GM20431 (cell line): Measurements from ENCODE around the gene SOWAHA.

Source experiments
- in situ Hi-C: fragments of 300-500 bp; cut with MseI, MboI; formaldehyde crosslinking; loops from one replicate; pipeline ENCODE4 v1.15.0; 2020; ENCODE audit warnings: low sequenced_read_pairs; ENCODE audit not compliant: unreplicated experiment

Gene SOWAHA

GRCh38 chr5:132812781-132813598, at the start of gene SOWAHA:
Gene SOWAHA (plus strand): TSS chr5:132813302. CDS start chr5:132813622, 320 bp downstream.
- in situ Hi-C loops = no loop called here

- in situ Hi-C loops = no loop called here
Observed at GRCh38 chr5:132764051-132764450, 49.1 kb upstream of the SOWAHA start.

DNA sequence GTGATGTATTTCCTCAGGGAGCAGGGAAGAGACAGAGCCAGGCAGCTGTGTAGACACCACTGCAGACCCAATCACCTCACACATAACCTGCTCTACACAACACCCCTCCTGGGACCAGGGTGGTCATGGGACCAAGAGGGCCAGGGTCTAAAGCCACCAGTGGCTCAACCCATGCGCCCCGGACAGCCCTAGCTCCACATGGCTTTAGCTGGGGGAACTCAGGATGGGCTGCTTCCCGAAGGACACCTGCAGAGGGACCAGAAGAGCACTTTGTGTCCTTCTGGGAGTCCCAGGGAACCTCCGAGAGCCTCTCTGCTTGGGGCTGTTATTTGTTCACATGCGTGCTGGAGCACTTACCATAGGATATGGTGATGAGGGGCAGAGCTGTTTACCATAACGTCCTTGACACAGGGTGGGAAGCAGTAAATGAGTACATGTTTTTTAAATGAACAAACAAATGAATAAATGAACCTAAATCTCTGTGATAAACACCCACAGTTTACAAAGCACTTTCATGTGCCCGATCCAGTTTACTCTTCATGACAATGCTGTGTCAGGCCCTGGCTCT, 48.3 kb upstream of the SOWAHA start:
- in situ Hi-C loops = no loop called here

- in situ Hi-C loops = no loop called here
Observed at GRCh38 chr5:132765311-132766019, 47.6 kb upstream of the SOWAHA start.

GRCh38 chr5:132766020-132766805, 46.9 kb upstream of the SOWAHA start:
- in situ Hi-C loops = no loop called here

- in situ Hi-C loops = no loop called here
Observed at GRCh38 chr5:132766806-132767055, 46.4 kb upstream of the SOWAHA start.

DNA sequence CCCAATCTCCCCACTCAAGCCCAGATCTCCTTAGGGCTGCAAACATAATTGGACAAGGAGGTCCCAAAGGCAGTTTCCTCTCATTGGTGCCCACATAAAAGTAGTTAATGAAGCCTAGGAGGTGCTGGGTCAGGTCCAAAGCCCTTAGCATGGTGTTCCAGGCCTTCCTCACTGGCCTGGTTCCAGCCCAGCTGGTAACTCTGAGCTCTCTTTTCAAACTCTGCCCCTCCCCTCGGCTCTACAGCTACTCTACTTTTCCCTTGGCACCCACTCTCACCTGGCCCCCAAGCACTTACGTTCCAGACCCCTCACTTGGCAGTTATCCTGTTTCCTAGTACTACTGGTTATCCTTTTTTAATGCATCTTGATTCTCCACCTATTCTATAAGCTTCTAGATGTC, 46.0 kb upstream of the SOWAHA start:
- in situ Hi-C loops = no loop called here

DNA sequence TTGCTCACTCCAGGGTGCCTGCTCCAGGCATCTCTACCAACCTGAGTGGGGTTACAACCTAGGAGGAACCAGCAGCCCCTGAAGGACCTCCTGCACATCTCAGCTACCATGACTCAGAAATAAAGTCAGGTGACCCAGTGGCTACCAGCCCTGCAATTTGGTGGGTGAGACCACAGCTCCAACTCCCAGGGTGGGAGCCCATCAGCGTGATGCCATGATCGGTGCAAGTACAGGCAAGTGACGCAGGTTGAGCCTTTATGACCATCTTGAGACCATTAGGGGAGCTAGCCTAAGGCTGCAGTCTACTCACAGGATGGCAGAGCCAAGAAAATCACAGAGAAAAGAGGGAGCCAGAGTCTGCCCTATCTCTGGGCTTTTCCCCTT, 44.6 kb upstream of the SOWAHA start:
- in situ Hi-C loops = no loop called here

DNA sequence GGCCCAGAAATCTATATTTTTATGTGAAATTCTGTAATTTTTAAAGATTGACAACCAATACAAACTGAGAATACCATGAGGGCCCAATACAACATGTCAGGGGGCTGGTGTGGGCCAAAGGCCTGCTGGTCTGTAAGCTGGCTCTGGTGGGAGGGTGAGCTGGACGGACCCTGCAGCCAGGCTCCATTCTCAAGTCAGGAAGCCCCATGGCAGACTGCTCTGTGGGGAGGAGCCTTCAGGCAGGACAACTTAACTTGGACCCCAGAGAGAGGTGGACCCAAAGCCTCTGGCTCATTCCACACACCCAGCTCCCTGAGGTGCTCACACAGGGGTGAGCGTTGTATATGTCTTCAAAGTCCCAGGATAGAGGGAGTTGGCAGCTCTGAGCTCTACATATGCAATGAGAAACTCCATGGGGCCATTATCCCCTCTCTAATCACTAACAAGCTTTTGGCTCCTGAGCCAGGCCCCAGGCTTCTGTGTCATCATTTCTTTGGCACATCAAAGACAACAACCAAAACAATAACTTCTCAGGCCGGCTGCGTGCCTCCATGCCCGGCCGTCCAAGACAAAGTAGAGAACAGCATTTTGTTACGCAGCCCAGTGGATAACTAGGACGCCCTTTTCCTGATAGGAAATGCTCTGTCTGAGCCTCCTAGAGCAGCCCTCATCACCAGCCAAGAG, 42.5 kb upstream of the SOWAHA start:
- in situ Hi-C loops = no loop called here

DNA sequence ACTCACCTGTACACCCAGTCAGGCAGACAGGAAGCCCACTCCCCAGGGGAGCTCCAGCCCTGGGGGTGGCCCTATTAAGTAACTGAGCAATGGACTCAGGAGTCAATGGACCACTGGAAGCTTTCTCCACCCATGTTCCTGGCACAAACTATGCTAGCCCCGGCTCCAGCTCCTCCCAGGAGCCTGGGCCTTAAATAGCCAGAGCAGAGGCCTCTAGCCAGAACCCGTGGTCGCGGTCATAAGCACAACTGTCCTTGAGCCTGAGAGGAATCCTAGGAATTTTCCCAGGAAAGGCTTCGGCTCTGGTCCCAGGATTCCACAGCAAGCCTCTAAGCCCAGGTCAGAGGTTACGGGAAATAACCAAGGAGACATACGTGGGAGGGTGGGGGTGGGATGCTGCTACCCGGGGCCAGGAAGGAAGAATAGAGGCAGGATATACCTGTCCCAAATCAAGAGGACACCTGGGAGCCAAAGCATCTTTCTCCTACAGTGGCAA, 41.6 kb upstream of the SOWAHA start:
- in situ Hi-C loops = no loop called here

DNA sequence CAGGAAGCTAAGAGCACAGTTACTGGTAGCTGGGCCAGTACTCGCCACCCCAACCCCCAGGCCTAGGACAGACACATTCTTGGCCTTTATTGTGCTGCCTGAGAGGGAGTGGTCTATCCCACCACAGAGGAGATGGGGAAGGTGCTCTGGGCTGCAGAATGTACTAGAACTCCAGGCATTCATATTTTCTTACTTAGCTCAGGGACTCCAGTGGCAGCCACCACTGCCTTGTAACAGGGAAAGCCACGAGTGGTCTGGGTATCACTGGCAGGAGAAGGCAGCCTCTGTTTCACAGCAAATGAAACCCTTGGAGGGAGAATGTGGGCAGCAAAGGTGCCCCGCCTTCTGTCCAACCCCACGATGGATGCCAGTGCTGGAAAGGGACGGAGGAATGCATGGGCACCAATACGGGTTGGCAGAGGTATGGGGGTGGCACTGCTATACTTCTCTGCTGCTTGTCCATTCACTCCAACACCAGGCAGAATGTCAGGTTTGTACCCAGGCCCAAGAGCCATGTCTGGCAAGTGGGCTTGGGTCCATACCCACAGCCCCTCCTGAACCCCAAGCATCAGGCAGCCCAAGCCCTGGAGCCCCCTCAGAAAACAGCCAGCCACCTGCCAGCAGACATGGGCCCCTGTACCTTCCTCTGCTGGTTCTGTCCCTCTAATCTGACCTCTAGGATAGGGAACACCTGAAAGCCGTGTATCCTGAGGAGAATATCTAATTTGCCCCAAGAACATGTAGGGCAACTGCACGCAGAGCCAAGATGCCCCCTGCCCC, 40.6 kb upstream of the SOWAHA start:
- in situ Hi-C loops = no loop called here

DNA sequence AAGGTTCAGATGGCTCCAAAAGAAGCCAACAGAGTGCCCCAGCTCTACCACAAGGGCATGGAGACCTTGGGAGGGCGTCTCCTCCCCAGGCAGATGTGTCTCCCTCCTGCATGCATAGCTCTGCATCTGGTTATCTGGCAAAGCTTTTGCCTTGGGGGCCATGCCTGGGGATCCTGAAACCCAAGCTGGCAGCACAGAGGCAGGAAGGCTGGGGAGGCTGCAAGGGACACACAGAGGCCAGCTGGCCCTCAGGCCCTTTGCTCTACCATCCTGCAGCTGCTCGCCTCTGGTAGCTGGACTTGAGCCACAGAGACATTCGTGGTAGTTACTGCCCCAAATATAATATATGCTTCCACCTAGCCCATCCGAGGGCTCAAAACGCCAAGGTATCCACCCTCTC, 40.0 kb upstream of the SOWAHA start:
- in situ Hi-C loops = no loop called here

GRCh38 chr5:132773601-132774355, 39.3 kb upstream of the SOWAHA start:
- in situ Hi-C loops = no loop called here

DNA sequence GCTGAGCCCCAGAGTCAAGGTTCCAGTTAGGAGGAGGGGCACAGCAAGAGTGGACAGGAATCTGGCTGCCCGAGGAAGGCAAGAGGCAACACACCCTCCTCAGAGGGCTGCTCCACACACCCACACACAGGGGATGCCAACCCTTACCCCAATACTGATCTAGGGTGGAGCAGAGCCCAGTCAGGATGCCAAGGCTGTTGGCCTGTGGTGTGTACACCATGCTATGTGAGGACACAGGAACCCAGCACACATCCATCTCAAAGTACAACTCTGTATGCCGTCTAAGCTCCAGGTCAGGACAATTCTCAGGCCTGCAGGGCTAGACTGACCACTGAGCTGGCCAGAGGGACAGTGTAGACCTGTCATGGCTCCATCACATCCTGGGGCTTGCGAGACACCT, 38.7 kb upstream of the SOWAHA start:
- in situ Hi-C loops = no loop called here

DNA sequence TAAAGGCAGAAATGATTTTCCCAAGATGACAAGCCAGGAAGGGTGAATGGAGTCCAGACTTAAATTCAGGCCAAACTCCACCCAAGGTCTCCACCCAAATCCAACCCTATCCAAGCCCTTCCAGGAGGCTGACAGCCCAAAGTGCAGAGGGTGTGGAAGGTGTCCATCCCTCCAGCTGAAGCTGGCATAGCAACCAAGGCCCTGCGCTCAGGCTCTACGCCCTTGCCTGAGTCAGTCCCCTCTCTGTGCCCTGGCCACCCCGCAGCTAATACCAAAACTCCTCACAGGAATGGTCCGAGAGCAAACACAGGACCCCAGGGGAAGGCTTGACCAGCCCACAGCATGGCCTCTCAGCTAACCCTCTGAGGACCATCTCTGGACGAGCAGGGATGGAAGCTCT, 38.2 kb upstream of the SOWAHA start:
- in situ Hi-C loops = no loop called here

GRCh38 chr5:132775476-132775961, 37.6 kb upstream of the SOWAHA start:
- in situ Hi-C loops = no loop called here

DNA sequence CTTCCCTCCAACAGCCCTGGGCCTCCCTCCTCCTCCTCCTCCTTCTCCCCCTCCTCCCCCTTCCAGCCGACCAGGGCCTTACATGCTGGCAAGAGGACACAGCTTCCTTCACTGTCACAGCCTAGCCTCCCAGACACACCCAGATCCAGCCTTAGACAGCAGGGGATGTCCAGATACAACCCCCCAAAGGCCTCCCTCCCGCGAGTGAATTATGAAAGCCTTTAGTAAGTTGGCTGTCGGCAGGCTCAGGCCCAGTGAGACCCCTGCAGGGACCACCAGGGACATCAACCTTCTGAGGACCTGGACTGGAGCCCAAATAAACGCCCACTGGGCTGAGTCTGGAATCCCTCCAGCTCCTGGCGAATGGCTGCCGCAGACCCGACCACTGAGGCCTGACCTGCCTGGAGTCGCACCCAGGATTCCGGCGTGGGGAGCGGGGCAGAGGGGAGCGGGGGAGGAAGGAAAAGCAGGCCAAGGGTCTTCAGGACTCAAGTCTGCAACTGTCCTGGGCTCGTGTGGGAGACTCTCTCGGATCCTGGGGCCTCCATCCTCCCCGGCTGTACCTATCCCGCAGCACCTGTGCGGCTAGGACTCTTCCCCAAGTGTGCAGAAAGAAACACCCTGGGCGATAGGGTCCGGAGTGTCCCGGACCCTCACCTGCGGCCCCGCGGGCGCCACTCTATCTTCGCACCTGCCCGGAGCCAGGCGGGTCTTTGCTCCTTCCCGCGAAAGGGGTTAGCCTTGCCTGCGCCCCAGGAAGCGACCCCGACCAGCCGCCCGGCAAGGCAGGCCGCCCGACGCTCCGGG, 36.8 kb upstream of the SOWAHA start:
- in situ Hi-C loops = no loop called here

DNA sequence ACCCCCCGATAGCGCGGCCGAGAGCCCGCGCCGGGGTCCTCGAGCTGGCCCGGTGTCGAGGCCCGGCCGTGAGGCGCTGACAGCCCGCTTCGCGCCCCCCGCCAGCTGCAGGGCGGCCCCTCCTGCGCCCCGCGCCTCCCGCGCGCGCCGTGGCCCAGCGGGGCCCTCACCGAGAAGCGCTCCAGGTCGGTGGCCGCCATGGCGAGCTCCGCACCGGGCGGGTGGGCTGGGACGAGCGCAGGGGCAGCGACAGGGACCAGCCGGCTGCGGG, 36.2 kb upstream of the SOWAHA start:
- in situ Hi-C loops = no loop called here
